K562 (cell line): ENCODE data around the gene PTTG1IP. TPM values are rescaled to one million over a fixed set of nuclear protein-coding genes. Genes with fewer than 3 reads are reported as not detected.
"Not testable (repeated sequence)": the region's sequence is repeated elsewhere in the genome, so short reads cannot be mapped to it uniquely, and the experiment has no call there.

Source experiments
- ATAC-seq: fragments of 200-7000 bp; cut with Tn5 transposase; 3 replicates; pipeline ENCODE4 v1.9.1; 2020; ENCODE audit warnings: moderate library complexity
- BruUV-seq: library from RNA; stranded (reverse); fragments of 400-500 nt; replicated peaks from 2 replicates; lab custom pipeline; 2021; lab: Mats Ljungman, UMichigan
- CTCF ChIA-PET: fragments of 300-600 bp; formaldehyde crosslinking; extraction: SDS; loops from one replicate; lab custom pipeline; 2021; ENCODE audit warnings: low intra/inter-chr PET ratio; lab: Yijun Ruan, JAX
- POLR2A ChIA-PET: fragments of 300-600, 350-650 bp; sonication (Branson Sonifier 250); formaldehyde crosslinking; extraction: SDS; loops from one replicate; lab custom pipeline; 2021; ENCODE audit warnings: antibody characterized with exemption, inconsistent platforms; lab: Yijun Ruan, JAX
- DNase-seq, 4 experiments: peaks; one replicate each; pipeline versions ENCODE4 v3.0.0 to v3.0.0-alpha.2; 2011 to 2018; ENCODE audit warnings: low spot score in 3 of 4, mixed read lengths in 3 of 4; ENCODE audit errors: extremely low read depth in 1 of 4
- FAIRE-seq: peaks from 2 replicates; lab custom pipeline; 2011; peaks lifted over from hg19 to GRCh38; lab: Jason Lieb, UNC
- H2AFZ ChIP-seq: 2 replicates; pipeline ENCODE4 v1.6.0; 2011; ENCODE audit warnings: low read depth, low read length, control low read depth, inconsistent platforms
- H3K27ac ChIP-seq: fragments of 200-600 bp; 3 replicates; pipeline ENCODE4 v1.8.0; 2011; ENCODE audit warnings: low read depth, mild to moderate bottlenecking, control low read depth, inconsistent platforms, low read length, moderate library complexity, mixed read lengths; ENCODE audit errors: extremely low read depth
- H3K27me3 ChIP-seq, 2 experiments: fragments of 300-600 bp in 1 of 2; 2 replicates in 1 of 2; 3 replicates in 1 of 2; pipeline versions ENCODE4 v1.6.0 to v1.8.0; 2011; ENCODE audit warnings: inconsistent platforms in 2 of 2, low read length in 2 of 2, mild to moderate bottlenecking in 1 of 2, mixed read lengths in 1 of 2, moderate library complexity in 1 of 2; ENCODE audit not compliant: control insufficient read depth in 2 of 2, insufficient read depth in 2 of 2
- H3K36me3 ChIP-seq: fragments of 300-600 bp; 3 replicates; pipeline ENCODE4 v1.8.0; 2011; ENCODE audit warnings: mild to moderate bottlenecking, low read length, inconsistent platforms; ENCODE audit not compliant: control insufficient read depth, insufficient read depth
- H3K4me1 ChIP-seq, 2 experiments: fragments of 200-600 bp in 1 of 2; replicated peaks in 1 of 2; 2 replicates in 1 of 2; 3 replicates in 1 of 2; pipeline versions ENCODE4 v1.5.1 to v1.8.0; 2011; ENCODE audit warnings: inconsistent platforms in 2 of 2, low read length in 2 of 2, mild to moderate bottlenecking in 1 of 2, mixed read lengths in 1 of 2, moderate library complexity in 1 of 2; ENCODE audit not compliant: control insufficient read depth in 2 of 2, insufficient read depth in 2 of 2
- H3K4me2 ChIP-seq: 2 replicates; pipeline ENCODE4 v1.6.1; 2011; ENCODE audit warnings: low read length, control low read depth, inconsistent platforms, mixed read lengths; ENCODE audit not compliant: insufficient read depth
- H3K4me3 ChIP-seq: fragments of 200-600 bp; sonication (generic), shearing (Covaris generic); 2 replicates; pipeline ENCODE4 v1.5.1; 2016; ENCODE audit warnings: control low read depth, inconsistent platforms
- H3K79me2 ChIP-seq: fragments of 200-600 bp; 3 replicates; pipeline ENCODE4 v1.8.0; 2011; ENCODE audit warnings: low read length, inconsistent platforms; ENCODE audit not compliant: control insufficient read depth, insufficient read depth
- H3K9ac ChIP-seq, 2 experiments: 2 replicates each; pipeline versions ENCODE4 v1.6.0 to v1.6.1; 2011; ENCODE audit warnings: low read depth in 2 of 2, low read length in 2 of 2, control low read depth in 1 of 2, inconsistent platforms in 1 of 2, mild to moderate bottlenecking in 1 of 2, mixed read lengths in 1 of 2; ENCODE audit not compliant: insufficient read depth in 1 of 2
- H3K9me1 ChIP-seq: one replicate; pipeline ENCODE4 v1.6.0; 2011; ENCODE audit warnings: inconsistent platforms, mild to moderate bottlenecking, low read length, moderate library complexity; ENCODE audit not compliant: control insufficient read depth, insufficient read depth
- H3K9me3 ChIP-seq: replicated peaks from 2 replicates; pipeline ENCODE4 v1.5.1; 2011; ENCODE audit warnings: low read depth, low read length, inconsistent platforms; ENCODE audit not compliant: control insufficient read depth, insufficient read depth
- H4K20me1 ChIP-seq: replicated peaks from 2 replicates; pipeline ENCODE4 v1.6.1; 2011; ENCODE audit warnings: low read length, inconsistent platforms, mixed read lengths; ENCODE audit not compliant: control insufficient read depth, insufficient read depth
- E4F1 ChIP-seq: fragments of 250-450 bp; sonication (Bioruptor Pico); IDR thresholded peaks from 2 replicates; pipeline ENCODE4 v1.5.0; 2021; ENCODE audit warnings: mild to moderate bottlenecking, borderline replicate concordance
- SRF ChIP-seq, 2 experiments: fragments of 250-450, 450-650 bp in 1 of 2; sonication (Bioruptor Pico) in 1 of 2; sonication (generic) in 1 of 2; formaldehyde crosslinking; IDR thresholded peaks; 2 replicates each; pipeline versions ENCODE4 v1.5.0 to v1.5.1; 2020 to 2022; ENCODE audit warnings: mild to moderate bottlenecking in 1 of 2, missing genetic modification reagents in 1 of 2
- ZNF175 ChIP-seq: fragments of 200-800 bp; sonication (Bioruptor generic); IDR thresholded peaks from 2 replicates; pipeline ENCODE4 v1.6.1; 2016; ENCODE audit warnings: low read depth, mild to moderate bottlenecking, missing genetic modification characterization, missing compliant biosample characterization
- whole genome bisulfite sequencing: fragments of 100-300 bp; shearing (Covaris generic); methylation state at CpG from one replicate; pipeline ENCODE4 v1.1.6; 2016; ENCODE audit warnings: low coverage, mixed read lengths; ENCODE audit not compliant: insufficient coverage; ENCODE audit errors: missing lambda C conversion rate; 5-methylcytosine and 5-hydroxymethylcytosine counted together
- in situ Hi-C: fragments of 300-500 bp; cut with MboI; formaldehyde crosslinking; loops from 4 replicates; pipeline ENCODE4 v1.15.0; 2018; ENCODE audit warnings: inconsistent platforms, mixed read lengths
- intact Hi-C: fragments of 100-400 bp; cut with micrococcal nuclease; formaldehyde crosslinking; loops from 2 replicates; pipeline ENCODE4 v1.14.2; 2022
- polyA plus RNA-seq, 8 experiments: library from polyadenylated mRNA; depleted of rRNA in 4 of 8; stranded (reverse) in 5 of 8; unstranded in 3 of 8; fragments of >200 nt; fragmentation: Nextera tagmentation in 2 of 8; fragmentation: Illumina TruSeq in 1 of 8; extraction: Ambion mirVana in 2 of 8; extraction: Trizol in 1 of 8; gene quantifications; 2 replicates each; pipeline versions ENCODE4 v1.2.1 to v1.2.3, GENCODE V29; 2011 to 2014; ENCODE audit warnings: inconsistent platforms in 1 of 8, missing spikeins in 1 of 8
- total RNA-seq, 7 experiments: library from RNA; depleted of rRNA in 6 of 7; stranded (reverse); fragments of >200 nt in 6 of 7; fragmentation: Illumina TruSeq in 2 of 7; extraction: Trizol in 2 of 7; gene quantifications; 2 replicates each; pipeline versions ENCODE4 v1.2.1 to v1.2.3, GENCODE V29; 2011 to 2021; ENCODE audit warnings: low replicate concordance in 1 of 7

Gene PTTG1IP
- total and polyA plus RNA-seq, 9 of the 15 experiments (the other 6 are each of a cell fraction or from before 2014, with no cell fraction given) = 5.0 to 99.3 (median 82.4) TPM

DNA sequence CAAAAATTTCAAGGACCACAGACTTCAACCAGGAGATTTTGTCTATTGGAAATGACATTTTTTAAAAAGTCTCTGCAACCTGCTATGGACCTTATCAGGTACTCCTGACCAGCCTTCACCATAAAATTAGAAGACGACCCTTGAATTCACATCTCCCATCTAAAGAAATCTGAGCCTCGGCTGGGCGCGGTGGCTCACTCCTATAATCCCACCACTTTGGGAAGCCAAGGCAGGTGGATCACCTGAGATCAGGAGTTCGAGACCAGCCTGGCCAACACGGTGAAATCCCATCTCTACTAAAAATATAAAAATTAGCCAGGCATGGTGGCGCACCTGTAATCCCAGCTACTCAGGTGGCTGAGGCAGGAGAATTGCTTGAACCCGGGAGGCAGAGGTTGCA lies 5.7 kb upstream of the PTTG1IP start:
- H4K20me1 ChIP-seq, CTCF ChIA-PET, H3K9me3 ChIP-seq, H2AFZ ChIP-seq, H3K36me3 ChIP-seq, BruUV-seq, H3K27ac ChIP-seq, DNase-seq, H3K4me3 ChIP-seq, H3K27me3 ChIP-seq, H3K9me1 ChIP-seq, ATAC-seq, H3K4me2 ChIP-seq, intact Hi-C loops, H3K9ac ChIP-seq, H3K79me2 ChIP-seq, in situ Hi-C loops, FAIRE-seq: not testable (repeated sequence)
- 83% methylated on average over 8 of the region's 8 CpGs for WGBS
- peaks cover 29 to 42% of the 10 kb centered on the region in 2 experiments for H3K4me1 ChIP-seq
- TF ChIP-seq E4F1 (CRISPR knock-in tag) = 0 out of 2 replicates have a peak, but pooled peaks have one; percentile 47
- 0 out of 4 replicates have a peak, but pooled peaks of 1 of the 2 experiments have one; percentile 15 for TF ChIP-seq SRF (CRISPR knock-in tag; IDR thresholded peaks at IDR 0.05)
- TF ChIP-seq ZNF175 (CRISPR knock-in tag) = 0 out of 2 replicates have a peak, but pooled peaks have one; percentile 13
- POLR2A ChIA-PET = interaction anchor here (1.2 kb wide), 1 partner anchor 20 kb away, joined by 4 read pairs; no protein-coding TSS in a partner anchor
